Fibroblast of mammary gland (primary cell): Measurements from ENCODE around the gene ABCC4.

Source experiments
- DNase-seq: peaks from one replicate; pipeline ENCODE4 v3.0.0-alpha.2; 2010; ENCODE audit warnings: low read depth
- H3K4me3 ChIP-seq: 2 replicates; pipeline ENCODE4 v1.5.1; 2011; ENCODE audit warnings: low read depth, mild to moderate bottlenecking, low read length, moderate library complexity; ENCODE audit not compliant: control insufficient read depth
- CTCF ChIP-seq: conservative IDR thresholded peaks from 2 replicates; pipeline ENCODE4 v1.5.1; 2011; ENCODE audit warnings: low read depth, low read length, inconsistent platforms; ENCODE audit not compliant: control insufficient read depth, insufficient read depth

Gene ABCC4

GRCh38 chr13:95233026-95233635 lies 68.1 kb downstream of the ABCC4 start:
- H3K4me3 ChIP-seq = no peak overlapping the region
- TF ChIP-seq CTCF = no peak
- DNase-seq = peak; percentile 15

DNA sequence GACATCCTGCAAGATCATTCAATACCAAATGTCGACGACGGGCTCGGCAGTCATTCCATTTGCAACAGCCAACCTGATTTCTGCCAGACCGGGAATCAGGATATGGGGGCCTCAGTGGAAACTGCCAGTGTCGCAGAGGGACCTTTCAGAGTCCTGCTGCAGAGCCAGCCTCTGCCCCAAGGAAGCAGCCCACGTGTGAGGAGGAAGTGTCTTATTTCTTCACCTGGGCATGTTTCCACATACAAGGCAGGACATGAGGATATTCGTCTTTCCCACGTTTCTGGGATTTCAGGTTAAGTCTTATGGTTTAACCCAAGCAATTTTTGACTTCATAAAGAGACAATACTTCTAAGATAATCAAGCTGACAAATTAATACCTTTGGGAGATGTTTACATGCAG lies 69.9 kb downstream of the ABCC4 start:
- no peak for TF ChIP-seq CTCF
- no peak for DNase-seq
- H3K4me3 ChIP-seq = no peak overlapping the region

DNA sequence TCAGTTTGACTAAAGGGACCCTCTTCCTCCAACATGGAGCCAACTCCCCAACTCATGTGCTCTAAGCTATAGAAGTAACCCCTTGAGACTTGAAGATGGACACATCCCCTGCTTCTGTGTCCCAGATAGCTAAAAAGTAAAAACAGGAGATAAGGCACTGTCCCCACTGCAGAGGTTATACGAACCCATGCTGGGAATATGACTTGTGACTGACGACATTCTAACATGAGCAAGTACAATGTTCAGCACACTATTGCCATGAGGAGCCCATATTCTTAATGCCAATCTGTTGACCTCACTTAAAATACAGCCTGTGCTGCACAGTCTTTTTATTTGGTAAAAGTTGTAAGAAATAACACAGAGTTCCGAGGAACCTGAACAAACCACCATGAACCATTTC lies 71.4 kb downstream of the ABCC4 start:
- TF ChIP-seq CTCF = no peak
- DNase-seq = no peak

GRCh38 chr13:95228130-95228529 lies 73.1 kb downstream of the ABCC4 start:
- no peak for TF ChIP-seq CTCF
- no peak overlapping the region for H3K4me3 ChIP-seq
- no peak for DNase-seq

More for the DNA sequence above, 71.4 kb downstream of the ABCC4 start:
- H3K4me3 ChIP-seq = no peak overlapping the region

DNA sequence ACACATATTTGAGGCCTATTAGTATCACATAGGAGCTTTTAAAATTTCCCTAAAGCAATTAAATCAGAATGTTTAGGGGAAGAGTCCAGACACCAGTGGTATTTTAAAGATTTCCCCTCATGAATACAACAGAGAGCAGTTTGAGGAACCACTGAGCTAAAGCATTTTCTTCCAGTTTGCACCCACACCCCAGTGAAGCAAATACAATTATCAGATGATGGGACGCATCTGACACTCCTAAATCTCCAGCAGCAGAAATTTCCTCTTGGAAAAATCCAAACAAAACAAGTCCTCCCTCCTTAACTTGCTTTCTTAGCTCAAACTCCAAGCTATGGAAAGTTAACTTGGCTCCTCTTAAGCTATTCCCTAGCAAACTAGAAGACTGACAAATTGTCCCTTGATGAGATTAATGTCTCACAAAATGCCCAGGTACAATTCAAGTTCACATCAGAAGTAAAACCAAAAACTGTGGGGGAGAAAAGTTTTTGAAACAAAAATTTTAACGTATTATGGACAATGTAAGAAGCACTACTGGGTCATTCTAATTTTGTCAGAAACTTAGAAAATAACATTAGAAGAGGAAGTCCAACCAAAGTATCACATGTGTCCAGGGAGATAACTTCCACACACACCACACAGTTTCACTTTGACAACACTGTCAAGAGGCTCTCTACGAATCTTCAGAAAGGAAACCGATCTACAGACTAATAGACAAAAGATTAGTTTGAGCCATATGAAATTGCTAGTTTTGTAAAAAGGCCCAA lies 74.1 kb downstream of the ABCC4 start:
- H3K4me3 ChIP-seq = no peak overlapping the region
- no peak for TF ChIP-seq CTCF
- DNase-seq = no peak

- TF ChIP-seq CTCF = no peak
- no peak for DNase-seq
- no peak overlapping the region for H3K4me3 ChIP-seq
Measured at GRCh38 chr13:95226476-95226875, 74.8 kb downstream of the ABCC4 start.
